HCT116 (cell line): Measurements from ENCODE around the gene KIF26A.

ENCODE experiments used
- CTCF ChIP-seq, 3 experiments: fragments of 200-600 bp in 1 of 3; sonication (generic) in 1 of 3; IDR thresholded peaks in 2 of 3; conservative IDR thresholded peaks in 1 of 3; 2 replicates each; pipeline ENCODE4 v1.5.1; 2012 to 2017; ENCODE audit warnings: low read depth in 2 of 3, low read length in 2 of 3, antibody characterized with exemption in 1 of 3, borderline replicate concordance in 1 of 3, control low read depth in 1 of 3, mild to moderate bottlenecking in 1 of 3, mixed read lengths in 1 of 3, mixed run types in 1 of 3, moderate library complexity in 1 of 3; ENCODE audit not compliant: insufficient read depth in 1 of 3
- EGR1 ChIP-seq: IDR thresholded peaks from 2 replicates; pipeline ENCODE4 v1.6.1; 2012; ENCODE audit warnings: low read depth
- EZH2 ChIP-seq: fragments of 200-600 bp; sonication (generic); IDR thresholded peaks from 2 replicates; pipeline ENCODE4 v1.6.1; 2017; ENCODE audit warnings: antibody characterized with exemption, mixed run types
- EZH2phosphoT487 ChIP-seq: fragments of 200-600 bp; IDR thresholded peaks from 2 replicates; pipeline ENCODE4 v1.6.1; 2018; ENCODE audit warnings: antibody characterized with exemption, borderline replicate concordance
- POLR2A ChIP-seq: IDR thresholded peaks from 2 replicates; pipeline ENCODE4 v1.7.0; 2011; ENCODE audit warnings: borderline replicate concordance; ENCODE audit not compliant: insufficient read depth, insufficient read length; ENCODE audit errors: extremely low read depth
- POLR2AphosphoS5 ChIP-seq: IDR thresholded peaks from 2 replicates; pipeline ENCODE4 v1.6.1; 2011; ENCODE audit warnings: mild to moderate bottlenecking, low read depth, low read length, moderate library complexity
- RAD21 ChIP-seq: IDR thresholded peaks from 2 replicates; pipeline ENCODE4 v1.6.1; 2012; ENCODE audit warnings: low read depth, mild to moderate bottlenecking
- SP1 ChIP-seq: IDR thresholded peaks from 2 replicates; pipeline ENCODE4 v1.6.1; 2012; ENCODE audit warnings: low read depth
- YY1 ChIP-seq: IDR thresholded peaks from 2 replicates; pipeline ENCODE4 v1.6.1; 2011; ENCODE audit warnings: low read length, low read depth, moderate library complexity, mild to moderate bottlenecking; ENCODE audit not compliant: insufficient replicate concordance; ENCODE audit errors: extremely low read depth
- ZNF274 ChIP-seq: fragments of 200-500 bp; sonication (Bioruptor generic); IDR thresholded peaks from 2 replicates; pipeline ENCODE4 v1.6.1; 2014; ENCODE audit warnings: mild to moderate bottlenecking, low read depth, low read length, inconsistent platforms
- TF ChIP-seq, protein P1 (sequence below): IDR thresholded peaks from 2 replicates; pipeline ENCODE4 v1.6.1; 2012
- TF ChIP-seq, protein P2 (sequence below): IDR thresholded peaks from 2 replicates; pipeline ENCODE4 v1.6.1; 2012

DNA sequence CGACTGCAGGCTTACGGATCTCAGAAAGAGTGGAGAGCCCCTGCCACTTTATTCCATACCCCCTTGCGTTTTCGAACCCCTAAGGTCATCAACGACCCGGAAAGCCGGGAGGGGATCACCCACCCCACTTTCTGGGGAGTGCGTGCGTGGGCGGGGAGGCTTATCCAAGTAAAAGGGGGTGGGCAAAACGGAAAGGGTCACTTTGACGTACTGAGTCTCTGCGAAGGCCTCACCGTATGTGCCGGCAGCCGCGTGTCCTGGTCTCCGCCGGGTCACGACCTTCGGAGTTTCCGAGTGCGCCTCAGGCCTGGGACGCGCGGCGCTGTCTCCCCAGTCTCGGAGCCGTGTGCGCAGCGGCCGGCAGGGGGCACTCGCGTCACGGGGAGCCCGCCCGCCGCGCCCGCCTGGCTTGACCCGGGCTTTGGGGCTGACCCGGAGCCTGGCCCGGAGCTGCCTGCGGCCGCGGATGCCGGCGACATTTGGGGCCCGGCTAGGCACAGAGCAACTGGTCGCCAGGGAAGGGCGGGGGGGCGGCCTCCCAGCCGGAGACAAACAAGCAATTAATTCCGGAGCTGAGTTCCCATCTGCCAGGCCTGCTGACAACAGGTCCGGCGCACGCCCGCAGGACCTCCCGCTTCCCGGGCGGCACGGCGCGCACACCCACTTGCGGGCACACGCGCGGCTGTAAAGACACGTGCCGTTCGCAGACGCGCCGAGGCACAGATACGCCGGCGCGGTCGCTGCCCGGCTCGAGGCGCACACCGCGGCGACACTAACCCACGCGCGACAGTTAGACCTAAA lies 890 bp upstream of the KIF26A start:
- TF ChIP-seq POLR2AphosphoS5 (no peak), CTCF (IDR thresholded peaks at IDR 0.05 in 2 of 3, conservative IDR thresholded peaks at IDR 0.05 in 1 of 3; ENCODE audit: borderline replicate concordance in 1 of 3, insufficient read depth in 1 of 3, low read depth in 2 of 3, low read length in 2 of 3) (peak; percentile 70 to 89 (median 76)), EGR1 (no peak), POLR2A (no peak), EZH2 (no peak), ZNF274 (no peak), SP1 (no peak), RAD21 (peak; percentile 93), EZH2phosphoT487 (no peak), YY1 (no peak)
- TF ChIP-seq, protein P1, sequence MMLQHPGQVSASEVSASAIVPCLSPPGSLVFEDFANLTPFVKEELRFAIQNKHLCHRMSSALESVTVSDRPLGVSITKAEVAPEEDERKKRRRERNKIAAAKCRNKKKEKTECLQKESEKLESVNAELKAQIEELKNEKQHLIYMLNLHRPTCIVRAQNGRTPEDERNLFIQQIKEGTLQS = no peak
- TF ChIP-seq, protein P2, sequence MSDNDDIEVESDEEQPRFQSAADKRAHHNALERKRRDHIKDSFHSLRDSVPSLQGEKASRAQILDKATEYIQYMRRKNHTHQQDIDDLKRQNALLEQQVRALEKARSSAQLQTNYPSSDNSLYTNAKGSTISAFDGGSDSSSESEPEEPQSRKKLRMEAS = peak; percentile 92
